ENCODE data around the gene FGD4.

Gene FGD4

GRCh38 chr12:32398181-32398580 lies 1.2 kb upstream of the FGD4 start:
- no peaks in the 10 kb centered on the region for H3K36me3 ChIP-seq (replicated peaks in 1 of 2; ENCODE audit: control insufficient read depth in 2 of 2, insufficient read depth in 2 of 2, low read length in 2 of 2)
- H3K9me3 ChIP-seq (replicated peaks in 1 of 2; ENCODE audit: control insufficient read depth in 2 of 2, insufficient read depth in 1 of 2, low read depth in 1 of 2, low read length in 2 of 2), result no peaks in the 10 kb centered on the region

GRCh38 chr12:32398816-32399369 lies 465 bp upstream of the FGD4 start:
- WGBS, 2 donors (ENCODE audit: extremely low coverage in 2 of 2, insufficient read length in 2 of 2, insufficient replicate concordance in 1 of 2), result no CpG with 5 or more reads among the region's 36 CpGs
- H3K9ac ChIP-seq (ENCODE audit: low read depth, low read length, poor library complexity), result peak overlapping the region; percentile 78

More at GRCh38 chr12:32398181-32398580, 1.2 kb upstream of the FGD4 start:
- Histone ChIP-seq H3K79me1 (ENCODE audit: low read depth, low read length) (peaks cover 2% of the 10 kb centered on the region), H4K8ac (ENCODE audit: low read depth, low read length) (no peak overlapping the region), H2BK15ac (ENCODE audit: low read length) (no peak overlapping the region), H3K27ac (replicated peaks; ENCODE audit: low read length) (no peak overlapping the region), H3K23ac (ENCODE audit: low read depth, low read length, poor library complexity) (no peak overlapping the region), H2AFZ (ENCODE audit: low read length) (peak overlapping the region; percentile 100), H2BK5ac (ENCODE audit: low read length) (no peak overlapping the region), H3K4ac (ENCODE audit: low read length) (no peak overlapping the region), H3K27me3 (ENCODE audit: control insufficient read depth in 3 of 3, insufficient read depth in 3 of 3, low read depth in 1 of 3, low read length in 3 of 3) (peaks cover 0 to 11% (median 7%) of the 10 kb centered on the region in 3 experiments), H2BK120ac (ENCODE audit: low read depth, low read length) (no peak overlapping the region), H3K4me3 (ENCODE audit: low read length in 2 of 2) (no peak overlapping the region), H3K9ac (ENCODE audit: low read depth, low read length, poor library complexity) (no peak overlapping the region), H3K4me2 (ENCODE audit: insufficient read depth, low read length, poor library complexity, severe bottlenecking) (no peak overlapping the region), H2AK5ac (ENCODE audit: low read depth, low read length) (no peak overlapping the region), H4K91ac (ENCODE audit: low read depth, low read length, poor library complexity) (no peak overlapping the region), H3K18ac (ENCODE audit: low read length) (no peak overlapping the region), H3K4me1 (ENCODE audit: control insufficient read depth in 2 of 2, insufficient read depth in 1 of 2, low read depth in 1 of 2, low read length in 2 of 2) (peaks cover 1 to 9% of the 10 kb centered on the region in 2 donors), H3K14ac (ENCODE audit: low read length) (no peak overlapping the region), H2BK12ac (ENCODE audit: low read length) (no peak overlapping the region)
- DNase-seq (ENCODE audit: low spot score), result no peak
- WGBS, 2 donors (ENCODE audit: extremely low coverage in 2 of 2, insufficient read length in 2 of 2, insufficient replicate concordance in 1 of 2), result no CpG with 5 or more reads among the region's 4 CpGs

GRCh38 chr12:32400114-32400672 lies 835 bp downstream of the FGD4 start:
- Histone ChIP-seq H3K4me1 (ENCODE audit: control insufficient read depth in 2 of 2, insufficient read depth in 1 of 2, low read depth in 1 of 2, low read length in 2 of 2) (peaks cover 1 to 5% of the 10 kb centered on the region in 2 donors), H3K9me3 (replicated peaks in 1 of 2; ENCODE audit: control insufficient read depth in 2 of 2, insufficient read depth in 1 of 2, low read depth in 1 of 2, low read length in 2 of 2) (no peaks in the 10 kb centered on the region), H3K79me1 (ENCODE audit: low read depth, low read length) (peaks cover 2% of the 10 kb centered on the region), H3K4me3 (ENCODE audit: low read length in 2 of 2) (peak overlapping the region; percentile 71 to 83), H2BK15ac (ENCODE audit: low read length) (no peak overlapping the region), H4K91ac (ENCODE audit: low read depth, low read length, poor library complexity) (no peak overlapping the region), H3K4me2 (ENCODE audit: insufficient read depth, low read length, poor library complexity, severe bottlenecking) (peak overlapping the region; percentile 96), H2BK120ac (ENCODE audit: low read depth, low read length) (no peak overlapping the region), H3K14ac (ENCODE audit: low read length) (peak overlapping the region; percentile 94), H3K27me3 (ENCODE audit: control insufficient read depth in 3 of 3, insufficient read depth in 3 of 3, low read depth in 1 of 3, low read length in 3 of 3) (peaks cover 0 to 11% (median 7%) of the 10 kb centered on the region in 3 experiments), H3K36me3 (replicated peaks in 1 of 2; ENCODE audit: control insufficient read depth in 2 of 2, insufficient read depth in 2 of 2, low read length in 2 of 2) (no peaks in the 10 kb centered on the region), H2BK12ac (ENCODE audit: low read length) (no peak overlapping the region), H2BK5ac (ENCODE audit: low read length) (peak overlapping the region; percentile 96), H3K4ac (ENCODE audit: low read length) (no peak overlapping the region), H2AK5ac (ENCODE audit: low read depth, low read length) (no peak overlapping the region), H3K27ac (replicated peaks; ENCODE audit: low read length) (no peak overlapping the region), H4K8ac (ENCODE audit: low read depth, low read length) (no peak overlapping the region), H3K23ac (ENCODE audit: low read depth, low read length, poor library complexity) (no peak overlapping the region), H3K18ac (ENCODE audit: low read length) (peak overlapping the region; percentile 94), H2AFZ (ENCODE audit: low read length) (peak overlapping the region; percentile 100), H3K9ac (ENCODE audit: low read depth, low read length, poor library complexity) (peak overlapping the region; percentile 93)
- no peak for DNase-seq (ENCODE audit: low spot score)
- no CpG with 5 or more reads among the region's 15 CpGs for WGBS, 2 donors (ENCODE audit: extremely low coverage in 2 of 2, insufficient read length in 2 of 2, insufficient replicate concordance in 1 of 2)

More at GRCh38 chr12:32398816-32399369, 465 bp upstream of the FGD4 start:
- peaks cover 2% of the 10 kb centered on the region for H3K79me1 ChIP-seq (ENCODE audit: low read depth, low read length)
- H2BK15ac ChIP-seq (ENCODE audit: low read length), result no peak overlapping the region
- H3K4ac ChIP-seq (ENCODE audit: low read length), result no peak overlapping the region
- H3K36me3 ChIP-seq (replicated peaks in 1 of 2; ENCODE audit: control insufficient read depth in 2 of 2, insufficient read depth in 2 of 2, low read length in 2 of 2), result no peaks in the 10 kb centered on the region
- H3K4me1 ChIP-seq (ENCODE audit: control insufficient read depth in 2 of 2, insufficient read depth in 1 of 2, low read depth in 1 of 2, low read length in 2 of 2), result peaks cover 1 to 9% of the 10 kb centered on the region in 2 donors
- H2AK5ac ChIP-seq (ENCODE audit: low read depth, low read length), result no peak overlapping the region
- H2BK5ac ChIP-seq (ENCODE audit: low read length), result peak overlapping the region; percentile 96
- peak overlapping the region; percentile 96 for H3K4me2 ChIP-seq (ENCODE audit: insufficient read depth, low read length, poor library complexity, severe bottlenecking)
- no peaks in the 10 kb centered on the region for H3K9me3 ChIP-seq (replicated peaks in 1 of 2; ENCODE audit: control insufficient read depth in 2 of 2, insufficient read depth in 1 of 2, low read depth in 1 of 2, low read length in 2 of 2)
- peak overlapping the region; percentile 94 for H3K18ac ChIP-seq (ENCODE audit: low read length)
- no peak overlapping the region for H2BK120ac ChIP-seq (ENCODE audit: low read depth, low read length)
- H2AFZ ChIP-seq (ENCODE audit: low read length), result peak overlapping the region; percentile 100
- no peak for DNase-seq (ENCODE audit: low spot score)
- H4K91ac ChIP-seq (ENCODE audit: low read depth, low read length, poor library complexity), result no peak overlapping the region
- H3K27me3 ChIP-seq (ENCODE audit: control insufficient read depth in 3 of 3, insufficient read depth in 3 of 3, low read depth in 1 of 3, low read length in 3 of 3), result peaks cover 0 to 11% (median 7%) of the 10 kb centered on the region in 3 experiments
- peak overlapping the region; percentile 66 for H3K27ac ChIP-seq (replicated peaks; ENCODE audit: low read length)
- peak overlapping the region; percentile 71 to 83 for H3K4me3 ChIP-seq (ENCODE audit: low read length in 2 of 2)
- no peak overlapping the region for H2BK12ac ChIP-seq (ENCODE audit: low read length)
- H3K14ac ChIP-seq (ENCODE audit: low read length), result no peak overlapping the region
- H4K8ac ChIP-seq (ENCODE audit: low read depth, low read length), result no peak overlapping the region
- peak overlapping the region; percentile 99 for H3K23ac ChIP-seq (ENCODE audit: low read depth, low read length, poor library complexity)

- Histone ChIP-seq H3K4me1 (ENCODE audit: control insufficient read depth in 2 of 2, insufficient read depth in 1 of 2, low read depth in 1 of 2, low read length in 2 of 2) (peaks cover 1 to 5% of the 10 kb centered on the region in 2 donors), H3K9me3 (replicated peaks in 1 of 2; ENCODE audit: control insufficient read depth in 2 of 2, insufficient read depth in 1 of 2, low read depth in 1 of 2, low read length in 2 of 2) (no peaks in the 10 kb centered on the region), H4K8ac (ENCODE audit: low read depth, low read length) (no peak overlapping the region), H2BK12ac (ENCODE audit: low read length) (no peak overlapping the region), H3K4me2 (ENCODE audit: insufficient read depth, low read length, poor library complexity, severe bottlenecking) (no peak overlapping the region), H2AK5ac (ENCODE audit: low read depth, low read length) (no peak overlapping the region), H4K91ac (ENCODE audit: low read depth, low read length, poor library complexity) (no peak overlapping the region), H2BK15ac (ENCODE audit: low read length) (no peak overlapping the region), H3K18ac (ENCODE audit: low read length) (no peak overlapping the region), H3K79me1 (ENCODE audit: low read depth, low read length) (peaks cover 2% of the 10 kb centered on the region), H3K27me3 (ENCODE audit: control insufficient read depth in 3 of 3, insufficient read depth in 3 of 3, low read depth in 1 of 3, low read length in 3 of 3) (peaks cover 0 to 11% (median 7%) of the 10 kb centered on the region in 3 experiments), H3K27ac (replicated peaks; ENCODE audit: low read length) (no peak overlapping the region), H2BK120ac (ENCODE audit: low read depth, low read length) (no peak overlapping the region), H2BK5ac (ENCODE audit: low read length) (no peak overlapping the region), H3K14ac (ENCODE audit: low read length) (no peak overlapping the region), H3K4ac (ENCODE audit: low read length) (no peak overlapping the region), H3K4me3 (ENCODE audit: low read length in 2 of 2) (no peak overlapping the region), H2AFZ (ENCODE audit: low read length) (no peak overlapping the region), H3K23ac (ENCODE audit: low read depth, low read length, poor library complexity) (no peak overlapping the region), H3K36me3 (replicated peaks in 1 of 2; ENCODE audit: control insufficient read depth in 2 of 2, insufficient read depth in 2 of 2, low read length in 2 of 2) (no peaks in the 10 kb centered on the region), H3K9ac (ENCODE audit: low read depth, low read length, poor library complexity) (no peak overlapping the region)
- no peak for DNase-seq (ENCODE audit: low spot score)
- no CpG with 5 or more reads among the region's 2 CpGs for WGBS, 2 donors (ENCODE audit: extremely low coverage in 2 of 2, insufficient read length in 2 of 2, insufficient replicate concordance in 1 of 2)
Measured at GRCh38 chr12:32400866-32401265, 1.5 kb downstream of the FGD4 start.

Data from neuronal stem cell (in vitro differentiated cells).